Measurements from ENCODE around the gene RENBP. TPM values are rescaled to one million over a fixed set of nuclear protein-coding genes. Genes with fewer than 3 reads are reported as not detected.
A peak's percentile ranks its signal among the peaks of the same experiment; 100 is the strongest.

The RENBP gene
- total RNA-seq: 4.2 TPM

- peak within 1 kb of the TSS in 1 of 2 donors; percentile 32 for H3K4me3 ChIP-seq
- no peaks in the 10 kb centered on the region for H3K4me1 ChIP-seq
- no peak for DNase-seq (ENCODE audit: extremely low spot score in 2 of 2)
- H3K27me3 ChIP-seq: no peaks in the 10 kb centered on the region
- no peaks in the 10 kb centered on the region for H3K36me3 ChIP-seq
- TF ChIP-seq CTCF (IDR thresholded peaks at IDR 0.05): no peak
- no peak for TF ChIP-seq POLR2AphosphoS5 (IDR thresholded peaks at IDR 0.05; ENCODE audit: insufficient read depth in 1 of 2, low read depth in 1 of 2)
- no peak for TF ChIP-seq POLR2A (IDR thresholded peaks at IDR 0.05)
- H3K27ac ChIP-seq: no peak within 1 kb of the TSS
- intact Hi-C loops (cut with DNase I): no loop called here
- H3K9me3 ChIP-seq: no peaks in the 10 kb centered on the region
These were observed at the start of gene RENBP for GRCh38 chrX:153944140-153944799. Gene RENBP (minus strand): TSS chrX:153944643. CDS start chrX:153944610, 33 bp downstream.

- DNase-seq (ENCODE audit: extremely low spot score in 2 of 2): no peak
- H3K36me3 ChIP-seq: no peaks in the 10 kb centered on the region
- H3K27me3 ChIP-seq: no peaks in the 10 kb centered on the region
- intact Hi-C loops (cut with DNase I): no loop called here
- H3K9me3 ChIP-seq: no peaks in the 10 kb centered on the region
- no peak for TF ChIP-seq POLR2A (IDR thresholded peaks at IDR 0.05)
- no peak for TF ChIP-seq POLR2AphosphoS5 (IDR thresholded peaks at IDR 0.05; ENCODE audit: insufficient read depth in 1 of 2, low read depth in 1 of 2)
- TF ChIP-seq CTCF (IDR thresholded peaks at IDR 0.05): no peak
- H3K4me1 ChIP-seq: no peaks in the 10 kb centered on the region
- no peak overlapping the region for H3K4me3 ChIP-seq
- no peak overlapping the region for H3K27ac ChIP-seq
These were observed 49.5 kb upstream of the RENBP start for GRCh38 chrX:153993978-153994377.

- no peak for DNase-seq (ENCODE audit: extremely low spot score in 2 of 2)
- TF ChIP-seq POLR2AphosphoS5 (IDR thresholded peaks at IDR 0.05; ENCODE audit: insufficient read depth in 1 of 2, low read depth in 1 of 2): no peak
- TF ChIP-seq CTCF (IDR thresholded peaks at IDR 0.05): no peak
- no peak for TF ChIP-seq POLR2A (IDR thresholded peaks at IDR 0.05)
- intact Hi-C loops (cut with DNase I): no loop called here
- Histone ChIP-seq H3K4me3 (no peak overlapping the region), H3K27me3 (no peaks in the 10 kb centered on the region), H3K27ac (no peak overlapping the region), H3K9me3 (no peaks in the 10 kb centered on the region), H3K36me3 (no peaks in the 10 kb centered on the region), H3K4me1 (no peaks in the 10 kb centered on the region)
These were observed 48.6 kb upstream of the RENBP start for GRCh38 chrX:153993079-153993478.

GRCh38 chrX:153992180-153992579 is 47.7 kb upstream of the RENBP start:
- Histone ChIP-seq H3K27me3 (no peaks in the 10 kb centered on the region), H3K4me3 (no peak overlapping the region), H3K27ac (no peak overlapping the region), H3K9me3 (no peaks in the 10 kb centered on the region), H3K36me3 (no peaks in the 10 kb centered on the region), H3K4me1 (no peaks in the 10 kb centered on the region)
- intact Hi-C loops (cut with DNase I): no loop called here
- no peak for DNase-seq (ENCODE audit: extremely low spot score in 2 of 2)
- TF ChIP-seq POLR2A (IDR thresholded peaks at IDR 0.05) (no peak), CTCF (IDR thresholded peaks at IDR 0.05) (no peak), POLR2AphosphoS5 (IDR thresholded peaks at IDR 0.05; ENCODE audit: insufficient read depth in 1 of 2, low read depth in 1 of 2) (no peak)

GRCh38 chrX:153991013-153991580 is 46.7 kb upstream of the RENBP start:
- Histone ChIP-seq H3K27me3 (no peaks in the 10 kb centered on the region), H3K4me1 (no peaks in the 10 kb centered on the region), H3K4me3 (no peak overlapping the region), H3K9me3 (no peaks in the 10 kb centered on the region), H3K36me3 (no peaks in the 10 kb centered on the region), H3K27ac (no peak overlapping the region)
- no peak for DNase-seq (ENCODE audit: extremely low spot score in 2 of 2)
- intact Hi-C loops (cut with DNase I): no loop called here
- TF ChIP-seq POLR2AphosphoS5 (IDR thresholded peaks at IDR 0.05; ENCODE audit: insufficient read depth in 1 of 2, low read depth in 1 of 2) (no peak), CTCF (IDR thresholded peaks at IDR 0.05) (no peak), POLR2A (IDR thresholded peaks at IDR 0.05) (no peak)
